ENCODE data around the gene AATK. TPM values are rescaled to one million over a fixed set of nuclear protein-coding genes. Genes with fewer than 3 reads are reported as not detected.

The AATK gene
- total RNA-seq, 4 donors from 2014 or later: 23.9 to 190 (median 123) TPM

- H3K9me3 ChIP-seq: no peaks in the 10 kb centered on the region
- H3K27me3 ChIP-seq: no peaks in the 10 kb centered on the region
- no peak for DNase-seq
- no peaks in the 10 kb centered on the region for H3K36me3 ChIP-seq
- H3K27ac ChIP-seq: no peak overlapping the region
- TF ChIP-seq, protein P1, sequence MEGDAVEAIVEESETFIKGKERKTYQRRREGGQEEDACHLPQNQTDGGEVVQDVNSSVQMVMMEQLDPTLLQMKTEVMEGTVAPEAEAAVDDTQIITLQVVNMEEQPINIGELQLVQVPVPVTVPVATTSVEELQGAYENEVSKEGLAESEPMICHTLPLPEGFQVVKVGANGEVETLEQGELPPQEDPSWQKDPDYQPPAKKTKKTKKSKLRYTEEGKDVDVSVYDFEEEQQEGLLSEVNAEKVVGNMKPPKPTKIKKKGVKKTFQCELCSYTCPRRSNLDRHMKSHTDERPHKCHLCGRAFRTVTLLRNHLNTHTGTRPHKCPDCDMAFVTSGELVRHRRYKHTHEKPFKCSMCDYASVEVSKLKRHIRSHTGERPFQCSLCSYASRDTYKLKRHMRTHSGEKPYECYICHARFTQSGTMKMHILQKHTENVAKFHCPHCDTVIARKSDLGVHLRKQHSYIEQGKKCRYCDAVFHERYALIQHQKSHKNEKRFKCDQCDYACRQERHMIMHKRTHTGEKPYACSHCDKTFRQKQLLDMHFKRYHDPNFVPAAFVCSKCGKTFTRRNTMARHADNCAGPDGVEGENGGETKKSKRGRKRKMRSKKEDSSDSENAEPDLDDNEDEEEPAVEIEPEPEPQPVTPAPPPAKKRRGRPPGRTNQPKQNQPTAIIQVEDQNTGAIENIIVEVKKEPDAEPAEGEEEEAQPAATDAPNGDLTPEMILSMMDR (IDR thresholded peaks at IDR 0.05): no peak
- no peak for TF ChIP-seq POLR2A (IDR thresholded peaks at IDR 0.05)
- no peak overlapping the region for H3K4me3 ChIP-seq
- peaks cover 0 to 14% (median 2%) of the 10 kb centered on the region in 4 donors for H3K4me1 ChIP-seq
These were observed 31.8 kb downstream of the AATK start for GRCh38 chr17:81134064-81134781.

DNA sequence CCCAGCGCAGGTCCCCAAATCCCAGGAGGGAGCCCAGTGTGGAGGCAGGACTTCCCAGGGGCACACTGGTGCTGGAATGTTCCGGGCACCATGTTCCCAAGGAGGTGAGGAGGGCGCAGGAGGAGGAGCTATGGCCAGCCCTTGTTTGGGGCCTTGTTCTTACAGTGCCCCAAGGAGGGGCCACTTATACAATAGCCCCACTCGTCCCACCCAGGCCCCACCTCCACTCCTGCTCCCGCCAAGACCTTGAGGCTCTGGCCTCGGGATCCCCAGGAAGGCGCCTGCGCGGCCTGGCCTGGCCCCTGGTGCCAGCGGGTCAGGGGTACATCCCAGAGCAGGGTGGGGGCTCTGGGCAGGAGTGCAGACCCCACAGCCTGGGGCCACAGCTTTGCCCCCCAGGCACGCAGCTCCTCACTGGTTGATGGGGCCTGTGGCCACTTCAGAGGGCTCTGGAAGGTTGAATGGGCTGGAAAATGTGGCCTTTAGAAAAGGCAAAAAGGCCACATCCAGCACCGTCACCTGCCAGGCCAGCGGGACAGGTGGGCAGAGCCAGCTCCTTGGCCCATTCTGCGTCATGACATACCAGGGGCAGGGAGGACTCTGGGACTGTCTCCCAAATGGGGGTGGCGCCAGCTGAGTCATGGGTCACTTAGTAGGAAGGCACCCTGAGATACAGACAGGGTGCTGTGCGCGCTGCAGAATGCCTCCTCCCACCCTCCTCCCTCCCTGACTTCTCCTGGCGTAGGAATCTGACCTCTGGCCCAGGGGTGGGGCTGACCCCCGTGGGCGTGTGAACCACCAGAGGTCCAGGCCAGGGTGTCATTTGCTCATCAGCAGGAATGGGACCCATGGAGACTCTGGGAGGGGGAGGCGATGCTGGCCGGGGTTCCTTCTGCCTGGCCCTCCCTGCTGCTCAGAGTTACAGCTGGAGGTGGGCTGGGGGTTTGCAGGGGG is 33.0 kb downstream of the AATK start:
- H3K4me1 ChIP-seq: peaks cover 0 to 14% (median 2%) of the 10 kb centered on the region in 4 donors
- no peaks in the 10 kb centered on the region for H3K27me3 ChIP-seq
- DNase-seq: peak in 2 of 3 donors; percentile 85 to 89
- no peaks in the 10 kb centered on the region for H3K36me3 ChIP-seq
- H3K9me3 ChIP-seq: no peaks in the 10 kb centered on the region
- TF ChIP-seq, protein P1 (IDR thresholded peaks at IDR 0.05): no peak
- TF ChIP-seq POLR2A (IDR thresholded peaks at IDR 0.05): peak; percentile 65 to 76
- H3K27ac ChIP-seq: peak overlapping the region in 3 of 4 donors; percentile 77 to 98 (median 94)
- H3K4me3 ChIP-seq: peak overlapping the region in 2 of 4 donors; percentile 51 to 68

DNA sequence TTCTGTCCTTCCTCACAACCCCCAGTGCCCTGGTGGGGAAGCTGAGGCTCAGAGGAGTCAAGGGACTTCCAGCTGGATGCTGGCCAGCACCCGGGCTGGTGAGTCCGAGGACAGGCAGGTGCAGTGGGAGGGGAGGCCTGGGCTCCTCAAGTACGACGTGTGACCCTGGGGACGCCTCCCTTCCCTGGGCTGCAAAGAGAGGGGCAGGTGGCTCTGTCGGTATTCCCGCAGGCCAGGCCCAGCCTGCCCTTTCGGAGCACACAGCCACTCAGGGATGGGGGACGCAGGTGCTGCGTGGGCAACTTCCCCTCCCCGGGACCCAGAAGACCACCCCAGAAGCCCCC is 33.9 kb downstream of the AATK start:
- Histone ChIP-seq H3K4me3 (peak overlapping the region in 2 of 4 donors; percentile 51 to 68), H3K4me1 (peaks cover 0 to 14% (median 2%) of the 10 kb centered on the region in 4 donors), H3K27me3 (no peaks in the 10 kb centered on the region), H3K9me3 (no peaks in the 10 kb centered on the region), H3K27ac (peak overlapping the region in 3 of 4 donors; percentile 77 to 98 (median 94)), H3K36me3 (no peaks in the 10 kb centered on the region)
- no peak for DNase-seq
- TF ChIP-seq POLR2A (IDR thresholded peaks at IDR 0.05): no peak
- TF ChIP-seq, protein P1 (IDR thresholded peaks at IDR 0.05): no peak

- Histone ChIP-seq H3K4me3 (peak overlapping the region in 3 of 4 donors; percentile 26 to 68 (median 55)), H3K9me3 (no peaks in the 10 kb centered on the region), H3K27ac (peak overlapping the region in 3 of 4 donors; percentile 77 to 98 (median 94)), H3K4me1 (peaks cover 0 to 14% (median 2%) of the 10 kb centered on the region in 4 donors), H3K36me3 (no peaks in the 10 kb centered on the region), H3K27me3 (no peaks in the 10 kb centered on the region)
- peak in 2 of 3 donors; percentile 88 to 90 for DNase-seq
- TF ChIP-seq POLR2A (IDR thresholded peaks at IDR 0.05): peak; percentile 81 to 93
- TF ChIP-seq, protein P1 (IDR thresholded peaks at IDR 0.05): no peak
These were observed 34.4 kb downstream of the AATK start for GRCh38 chr17:81131486-81132196.
